Stimulated activated effector memory CD8-positive, alpha-beta T cell treated with anti-CD3 and anti-CD28 coated beads, Interleukin-12 subunit alpha, Interleukin-12 subunit beta, amount 100 ng/mL, for 72 hours (primary cell): ENCODE results near the gene TGFBR2.

Experiments
- ATAC-seq: fragments of 150-1000 bp; cut with Tn5 transposase; 2 replicates; pipeline ENCODE4 v1.10.0; 2021
- DNase-seq, 2 donors: peaks; one replicate each; pipeline ENCODE4 v3.0.0; 2021 to 2022; ENCODE audit warnings: low spot score in 2 of 2
- H3K27ac Mint-ChIP-seq: one replicate; pipeline ENCODE4 v1.8.0; 2022; ENCODE audit warnings: mild to moderate bottlenecking, mixed read lengths
- H3K36me3 Mint-ChIP-seq: one replicate; pipeline ENCODE4 v1.8.0; 2022; ENCODE audit warnings: mild to moderate bottlenecking, mixed read lengths
- H3K4me1 Mint-ChIP-seq: one replicate; pipeline ENCODE4 v1.8.0; 2022; ENCODE audit warnings: mixed read lengths
- H3K4me3 Mint-ChIP-seq: one replicate; pipeline ENCODE4 v1.8.0; 2022; ENCODE audit warnings: mild to moderate bottlenecking, mixed read lengths
- H3K9me3 Mint-ChIP-seq: one replicate; pipeline ENCODE4 v1.8.0; 2022; ENCODE audit warnings: mixed read lengths

TGFBR2 gene

GRCh38 chr3:30633718-30634117, 27.3 kb downstream of the TGFBR2 start:
- Mint-ChIP-seq H3K27ac (peak overlapping the region; percentile 96), H3K9me3 (no peaks in the 10 kb centered on the region), H3K4me3 (peak overlapping the region; percentile 70), H3K4me1 (peaks cover 83% of the 10 kb centered on the region), H3K36me3 (peaks cover 88% of the 10 kb centered on the region)
- ATAC-seq (no peak), DNase-seq (no peak)

- DNase-seq, result no peak
- Mint-ChIP-seq H3K4me1 (peaks cover 74% of the 10 kb centered on the region), H3K9me3 (no peaks in the 10 kb centered on the region), H3K27ac (peak overlapping the region; percentile 90), H3K36me3 (peaks cover 77% of the 10 kb centered on the region), H3K4me3 (peak overlapping the region; percentile 56)
- peak; percentile 36 for ATAC-seq
These were observed 28.6 kb downstream of the TGFBR2 start for GRCh38 chr3:30634761-30635735.

DNA sequence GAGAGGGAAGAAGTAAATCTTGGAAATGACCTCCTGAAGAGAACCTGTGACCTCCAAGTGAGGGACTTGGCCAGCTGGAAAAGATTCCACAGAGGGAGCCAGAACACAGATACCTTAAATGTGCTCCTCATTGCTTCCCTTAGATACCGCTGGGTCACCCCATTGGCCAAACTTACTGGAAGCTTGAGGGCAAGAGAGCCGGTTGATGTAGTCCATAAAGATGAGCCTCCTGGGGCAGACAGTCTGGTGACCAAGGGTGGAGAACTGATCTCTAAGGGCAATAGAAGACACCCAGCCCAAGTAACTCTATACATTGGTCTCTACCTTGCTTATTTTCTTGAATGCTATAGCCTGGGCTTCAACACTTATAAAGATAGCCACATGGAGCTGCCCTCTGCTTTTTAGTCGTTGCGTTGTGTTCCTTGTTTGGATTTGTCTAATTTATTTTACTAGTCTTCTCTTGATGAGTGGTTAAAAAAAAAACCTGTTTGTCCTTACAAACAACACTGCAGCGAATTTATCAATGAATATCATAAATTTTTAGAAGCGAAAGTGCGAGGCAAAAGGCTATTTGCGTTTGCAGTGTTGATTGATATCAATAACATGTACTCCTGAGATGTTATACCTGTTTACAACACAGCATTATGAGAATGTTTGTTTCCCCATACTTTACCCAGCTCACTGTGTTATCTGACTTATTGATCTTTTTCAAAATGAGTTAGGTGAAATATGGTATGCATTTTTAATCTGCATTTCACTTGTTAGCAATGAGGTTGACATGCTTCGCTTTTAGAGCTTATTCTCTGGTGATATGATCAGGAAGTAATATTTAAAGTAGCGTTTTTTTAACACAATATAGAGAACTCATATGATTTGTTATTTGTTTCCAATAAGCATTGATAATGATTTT, 31.2 kb downstream of the TGFBR2 start:
- Mint-ChIP-seq H3K9me3 (no peaks in the 10 kb centered on the region), H3K36me3 (peaks cover 63% of the 10 kb centered on the region), H3K4me1 (peaks cover 75% of the 10 kb centered on the region), H3K4me3 (peak overlapping the region; percentile 56), H3K27ac (peak overlapping the region; percentile 90)
- no peak for DNase-seq
- ATAC-seq, result no peak

- no peak for DNase-seq
- peak overlapping the region; percentile 56 for H3K4me3 Mint-ChIP-seq
- no peaks in the 10 kb centered on the region for H3K9me3 Mint-ChIP-seq
- H3K27ac Mint-ChIP-seq, result peak overlapping the region; percentile 90
- ATAC-seq, result no peak
- peaks cover 61% of the 10 kb centered on the region for H3K36me3 Mint-ChIP-seq
- H3K4me1 Mint-ChIP-seq, result peaks cover 73% of the 10 kb centered on the region
These were observed 32.4 kb downstream of the TGFBR2 start for GRCh38 chr3:30638685-30639412.

DNA sequence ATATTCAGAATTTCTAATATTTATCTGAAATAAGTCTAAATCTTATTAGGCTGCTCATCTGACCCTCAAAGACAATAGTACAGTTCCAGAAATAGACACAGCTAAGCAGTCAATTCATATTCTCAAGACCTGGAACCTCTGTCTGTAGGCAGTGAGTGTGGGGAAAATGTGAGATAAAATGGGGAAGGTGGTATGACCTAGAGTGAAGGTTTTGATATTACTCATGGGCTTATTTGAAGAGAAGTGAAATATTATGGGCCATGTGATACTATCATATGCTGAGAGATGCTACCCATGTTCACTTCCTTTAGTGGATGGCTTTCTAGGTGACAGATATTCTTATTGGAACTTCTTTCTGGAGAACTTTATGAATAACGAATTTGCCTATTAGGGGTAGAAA, 33.5 kb downstream of the TGFBR2 start:
- peaks cover 63% of the 10 kb centered on the region for H3K36me3 Mint-ChIP-seq
- H3K4me1 Mint-ChIP-seq, result peaks cover 76% of the 10 kb centered on the region
- DNase-seq (no peak), ATAC-seq (peak; percentile 86)
- no peaks in the 10 kb centered on the region for H3K9me3 Mint-ChIP-seq
- peak overlapping the region; percentile 90 for H3K27ac Mint-ChIP-seq
- peak overlapping the region; percentile 56 for H3K4me3 Mint-ChIP-seq

GRCh38 chr3:30640851-30641250, 34.5 kb downstream of the TGFBR2 start:
- H3K36me3 Mint-ChIP-seq, result peaks cover 63% of the 10 kb centered on the region
- peak overlapping the region; percentile 90 for H3K27ac Mint-ChIP-seq
- H3K4me3 Mint-ChIP-seq, result peak overlapping the region; percentile 56
- no peaks in the 10 kb centered on the region for H3K9me3 Mint-ChIP-seq
- no peak for ATAC-seq
- H3K4me1 Mint-ChIP-seq, result peaks cover 72% of the 10 kb centered on the region
- DNase-seq, result no peak

DNA sequence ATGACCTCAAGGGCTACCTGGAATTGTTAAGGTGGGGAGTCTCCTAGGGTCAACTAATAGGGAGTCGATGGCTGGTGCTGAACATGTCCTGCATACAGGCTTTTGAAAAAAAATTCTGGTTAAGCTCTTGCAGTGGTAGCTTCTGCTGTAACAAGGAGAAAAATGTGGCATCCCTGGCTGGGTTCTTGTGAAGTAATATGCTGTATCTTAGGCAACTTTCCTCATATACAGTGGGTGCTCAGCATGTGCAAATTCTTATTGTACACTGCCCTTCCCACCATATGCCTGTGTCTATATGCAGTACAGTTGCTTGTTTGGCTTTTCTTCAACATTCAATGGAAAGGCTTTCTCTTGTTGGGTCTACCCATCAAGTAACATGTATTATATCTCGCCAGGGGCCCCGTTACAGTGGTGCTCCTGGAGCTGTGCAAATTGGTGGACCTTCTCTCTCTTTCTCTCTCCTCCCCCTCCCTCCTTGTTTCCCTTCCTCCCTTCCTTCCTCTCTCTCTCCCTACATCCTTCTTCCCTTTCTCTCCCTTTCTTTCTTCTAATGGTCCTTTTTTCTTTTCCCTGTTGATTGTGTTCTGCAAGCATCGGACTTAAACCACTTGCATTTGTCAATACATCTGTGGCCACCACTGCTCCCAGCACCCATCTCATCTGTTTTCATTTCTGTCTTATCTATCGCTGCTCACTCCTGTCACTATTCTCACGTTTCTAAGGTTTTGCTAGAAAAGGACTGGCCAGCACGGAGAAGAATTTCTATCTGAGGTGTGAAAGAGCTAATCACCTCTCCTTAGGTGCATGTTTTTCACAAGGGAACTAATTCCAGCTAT, 35.2 kb downstream of the TGFBR2 start:
- ATAC-seq, result no peak
- DNase-seq, result no peak
- Mint-ChIP-seq H3K27ac (peak overlapping the region; percentile 90), H3K36me3 (peaks cover 63% of the 10 kb centered on the region), H3K4me1 (peaks cover 76% of the 10 kb centered on the region), H3K9me3 (no peaks in the 10 kb centered on the region), H3K4me3 (peak overlapping the region; percentile 56)

GRCh38 chr3:30642849-30643361, 36.5 kb downstream of the TGFBR2 start:
- H3K4me3 Mint-ChIP-seq, result peak overlapping the region; percentile 56
- H3K27ac Mint-ChIP-seq, result peak overlapping the region; percentile 90
- no peaks in the 10 kb centered on the region for H3K9me3 Mint-ChIP-seq
- peaks cover 63% of the 10 kb centered on the region for H3K36me3 Mint-ChIP-seq
- DNase-seq, result no peak
- H3K4me1 Mint-ChIP-seq, result peaks cover 71% of the 10 kb centered on the region
- no peak for ATAC-seq

DNA sequence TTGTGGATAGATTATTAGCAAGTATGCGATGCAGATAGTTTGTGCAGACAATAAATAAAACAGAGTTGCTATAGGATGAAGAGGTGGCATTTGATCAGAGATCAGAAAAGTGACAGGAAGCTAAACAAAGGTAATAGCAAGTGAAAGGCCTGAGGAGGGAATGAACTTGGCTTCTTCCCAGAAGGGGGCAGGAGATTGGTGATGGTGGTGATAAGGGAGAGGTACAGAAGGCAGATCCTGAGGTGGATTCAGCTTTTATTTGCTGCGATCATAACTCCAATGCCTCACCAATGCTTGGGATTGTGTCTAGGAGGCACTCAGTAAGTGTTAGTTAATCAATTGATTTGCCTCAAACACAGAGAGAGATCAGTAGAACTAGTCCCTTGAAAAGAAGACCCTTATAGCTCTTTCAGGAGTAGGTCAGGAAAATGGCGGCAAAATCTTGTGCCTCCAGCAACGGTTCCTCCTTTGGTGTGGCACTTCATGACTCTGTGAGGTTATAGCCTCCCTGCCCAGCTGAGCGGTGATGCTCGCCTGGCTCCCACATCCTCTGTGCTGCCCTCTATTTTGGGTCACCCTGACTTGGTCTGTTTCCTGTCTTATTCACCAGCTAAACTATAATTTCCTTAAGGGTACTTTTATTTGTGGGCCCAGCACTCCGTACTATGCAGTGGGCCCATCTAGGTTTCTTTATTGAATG, 37.5 kb downstream of the TGFBR2 start:
- DNase-seq (peak in 1 of 2 donors; percentile 79), ATAC-seq (peak; percentile 85)
- Mint-ChIP-seq H3K36me3 (peaks cover 71% of the 10 kb centered on the region), H3K9me3 (no peaks in the 10 kb centered on the region), H3K27ac (peak overlapping the region; percentile 90), H3K4me1 (peaks cover 71% of the 10 kb centered on the region), H3K4me3 (peak overlapping the region; percentile 56)

DNA sequence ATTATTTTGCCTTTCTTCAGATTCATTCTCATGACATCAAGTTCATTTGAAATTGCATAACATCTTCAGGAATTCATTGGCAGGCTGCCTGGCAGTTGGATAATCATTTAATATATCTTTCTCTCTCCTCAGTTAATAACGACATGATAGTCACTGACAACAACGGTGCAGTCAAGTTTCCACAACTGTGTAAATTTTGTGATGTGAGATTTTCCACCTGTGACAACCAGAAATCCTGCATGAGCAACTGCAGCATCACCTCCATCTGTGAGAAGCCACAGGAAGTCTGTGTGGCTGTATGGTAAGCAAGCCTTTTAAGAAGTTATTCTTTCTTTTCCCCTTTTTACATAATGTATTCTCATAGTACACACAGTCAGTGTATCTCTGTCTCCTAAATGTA, 38.2 kb downstream of the TGFBR2 start:
- DNase-seq, result peak in 1 of 2 donors; percentile 75
- peak overlapping the region; percentile 90 for H3K27ac Mint-ChIP-seq

GRCh38 chr3:30645077-30645476, 38.7 kb downstream of the TGFBR2 start:
- Mint-ChIP-seq H3K27ac (peak overlapping the region; percentile 90), H3K36me3 (peaks cover 83% of the 10 kb centered on the region), H3K9me3 (no peaks in the 10 kb centered on the region), H3K4me3 (peak overlapping the region; percentile 56), H3K4me1 (peaks cover 80% of the 10 kb centered on the region)
- DNase-seq, result no peak
- ATAC-seq, result no peak

More for the DNA sequence above, 38.2 kb downstream of the TGFBR2 start:
- H3K36me3 Mint-ChIP-seq, result peaks cover 78% of the 10 kb centered on the region
- peak; percentile 74 for ATAC-seq
- H3K4me1 Mint-ChIP-seq, result peaks cover 76% of the 10 kb centered on the region
- H3K4me3 Mint-ChIP-seq, result peak overlapping the region; percentile 56
- no peaks in the 10 kb centered on the region for H3K9me3 Mint-ChIP-seq

DNA sequence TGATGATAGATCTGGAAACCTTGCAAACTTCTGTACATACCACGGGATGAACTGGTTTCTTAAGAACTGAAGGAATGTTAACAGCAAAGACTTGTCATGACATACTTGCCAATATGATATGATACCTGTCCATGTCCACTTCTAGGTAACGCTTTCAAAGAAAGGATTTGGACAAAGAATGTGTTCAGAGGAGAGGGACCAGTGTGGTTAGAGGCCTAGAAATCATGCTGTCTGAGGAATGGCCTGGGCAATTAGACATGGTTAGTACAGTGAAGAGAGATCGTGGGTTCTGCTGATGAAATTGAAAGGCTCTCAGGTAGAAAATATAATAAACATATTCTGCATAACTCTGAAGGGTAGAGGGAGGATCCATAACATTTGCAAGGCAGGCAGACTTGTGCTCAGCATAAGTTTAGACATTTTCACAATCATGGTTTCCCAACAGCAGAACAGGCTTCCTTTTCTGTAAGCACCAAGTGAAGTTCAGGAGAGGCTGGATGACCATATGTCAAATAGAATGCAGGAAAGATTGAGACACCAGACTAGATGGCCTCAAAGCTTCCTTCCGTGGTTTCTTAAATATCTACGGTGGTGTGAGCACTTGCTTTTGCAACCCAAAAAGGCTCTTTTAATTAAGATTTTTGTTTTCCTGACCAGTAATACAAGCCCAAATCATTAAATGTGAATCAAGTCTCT, 39.9 kb downstream of the TGFBR2 start:
- ATAC-seq (no peak), DNase-seq (no peak)
- peak overlapping the region; percentile 90 for H3K27ac Mint-ChIP-seq
- H3K4me3 Mint-ChIP-seq, result peak overlapping the region; percentile 56
- peaks cover 83% of the 10 kb centered on the region for H3K4me1 Mint-ChIP-seq
- H3K36me3 Mint-ChIP-seq, result peaks cover 91% of the 10 kb centered on the region
- H3K9me3 Mint-ChIP-seq, result no peaks in the 10 kb centered on the region
